Activated CD4-positive, alpha-beta T cell treated with anti-CD3 and anti-CD28 coated beads, Interleukin-2, amount 10 ng/mL, durations not matched to agents 24 days and 14 days (primary cell): ENCODE results near the gene OGFOD2. TPM values are rescaled to one million over a fixed set of nuclear protein-coding genes. Genes with fewer than 3 reads are reported as not detected.
A peak's percentile ranks its signal among the peaks of the same experiment; 100 is the strongest.

Experiments
- DNase-seq: peaks from one replicate; pipeline ENCODE4 v3.0.0; 2022
- H3K27ac Mint-ChIP-seq: one replicate; pipeline ENCODE4 v1.8.0; 2022; ENCODE audit warnings: mild to moderate bottlenecking, mixed read lengths
- H3K27me3 Mint-ChIP-seq: one replicate; pipeline ENCODE4 v1.8.0; 2022; ENCODE audit warnings: mixed read lengths
- H3K36me3 Mint-ChIP-seq: one replicate; pipeline ENCODE4 v1.8.0; 2022; ENCODE audit warnings: low read depth, mild to moderate bottlenecking, mixed read lengths
- H3K4me1 Mint-ChIP-seq: one replicate; pipeline ENCODE4 v1.8.0; 2021; ENCODE audit warnings: mixed read lengths
- H3K4me3 Mint-ChIP-seq: one replicate; pipeline ENCODE4 v1.8.0; 2022; ENCODE audit warnings: mild to moderate bottlenecking, moderate library complexity, mixed read lengths
- H3K9me3 Mint-ChIP-seq: one replicate; pipeline ENCODE4 v1.8.0; 2021; ENCODE audit warnings: mixed read lengths
- intact Hi-C: fragments of 100-400 bp; cut with micrococcal nuclease; formaldehyde crosslinking; loops from one replicate; pipeline ENCODE4 v1.15.1; 2023
- total RNA-seq: library from RNA; stranded (reverse); gene quantifications from 2 replicates; pipeline ENCODE4 v1.2.3, GENCODE V29; 2022

Gene OGFOD2
- total RNA-seq, 1 donor from 2014 or later: 22.7 TPM

DNA sequence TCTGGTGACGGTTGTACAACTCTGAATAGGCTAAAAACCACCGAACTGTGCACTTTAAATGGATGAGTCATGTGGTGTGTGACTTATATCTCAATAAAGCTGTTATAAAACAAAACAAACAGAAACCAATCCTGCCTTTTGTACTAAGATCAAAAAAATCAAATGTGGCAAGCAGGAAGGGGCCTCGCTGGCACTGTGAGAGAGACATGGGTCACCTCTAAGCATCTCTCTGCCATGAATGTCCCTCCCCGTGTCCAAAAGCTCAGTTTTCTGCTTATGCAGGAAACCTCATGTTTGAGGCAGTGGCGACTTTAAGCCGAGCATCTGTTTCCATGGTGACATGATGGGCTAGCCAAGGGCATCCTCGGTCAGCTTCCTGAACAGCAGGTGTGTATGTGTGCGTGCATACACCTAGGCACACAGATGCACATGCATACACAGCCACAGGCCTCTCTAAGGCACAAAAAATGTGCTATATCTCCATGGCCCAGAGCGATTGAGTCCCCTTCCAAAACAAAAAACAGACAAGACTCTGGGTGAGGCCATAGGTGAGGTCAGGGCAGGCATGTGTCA is 49.9 kb downstream of the OGFOD2 start:
- Mint-ChIP-seq H3K27ac (peak overlapping the region; percentile 76), H3K4me3 (no peak overlapping the region)
- intact Hi-C loops: loop anchor here (1.0 kb wide), 1 partner anchor 51 kb away; no protein-coding TSS in a partner anchor

GRCh38 chr12:123026094-123026853 is 51.2 kb downstream of the OGFOD2 start:
- H3K4me1 Mint-ChIP-seq: peaks cover 10% of the 10 kb centered on the region
- no peak for DNase-seq
- H3K27me3 Mint-ChIP-seq: no peaks in the 10 kb centered on the region
- no peak overlapping the region for H3K4me3 Mint-ChIP-seq
- no peaks in the 10 kb centered on the region for H3K9me3 Mint-ChIP-seq
- no peak overlapping the region for H3K27ac Mint-ChIP-seq
- peaks cover 1% of the 10 kb centered on the region for H3K36me3 Mint-ChIP-seq
- intact Hi-C loops: no loop called here

More for the DNA sequence above, 49.9 kb downstream of the OGFOD2 start:
- peak; percentile 68 for DNase-seq
- H3K9me3 Mint-ChIP-seq: no peaks in the 10 kb centered on the region
- H3K4me1 Mint-ChIP-seq: peaks cover 10% of the 10 kb centered on the region
- peaks cover 1% of the 10 kb centered on the region for H3K36me3 Mint-ChIP-seq
- no peaks in the 10 kb centered on the region for H3K27me3 Mint-ChIP-seq

- peaks cover 10% of the 10 kb centered on the region for H3K4me1 Mint-ChIP-seq
- H3K36me3 Mint-ChIP-seq: peaks cover 4% of the 10 kb centered on the region
- DNase-seq: no peak
- H3K9me3 Mint-ChIP-seq: no peaks in the 10 kb centered on the region
- H3K27me3 Mint-ChIP-seq: no peaks in the 10 kb centered on the region
- intact Hi-C loops: no loop called here
- no peak overlapping the region for H3K27ac Mint-ChIP-seq
- H3K4me3 Mint-ChIP-seq: no peak overlapping the region
Measured at GRCh38 chr12:123027726-123028445, 52.8 kb downstream of the OGFOD2 start.

- H3K36me3 Mint-ChIP-seq: peaks cover 7% of the 10 kb centered on the region
- DNase-seq: no peak
- H3K4me1 Mint-ChIP-seq: peaks cover 10% of the 10 kb centered on the region
- no peak overlapping the region for H3K27ac Mint-ChIP-seq
- intact Hi-C loops: no loop called here
- no peak overlapping the region for H3K4me3 Mint-ChIP-seq
- H3K9me3 Mint-ChIP-seq: no peaks in the 10 kb centered on the region
- H3K27me3 Mint-ChIP-seq: no peaks in the 10 kb centered on the region
Measured at GRCh38 chr12:123028475-123028874, 53.4 kb downstream of the OGFOD2 start.

- peaks cover 17% of the 10 kb centered on the region for H3K4me1 Mint-ChIP-seq
- intact Hi-C loops: no loop called here
- no peaks in the 10 kb centered on the region for H3K9me3 Mint-ChIP-seq
- H3K4me3 Mint-ChIP-seq: no peak overlapping the region
- no peaks in the 10 kb centered on the region for H3K27me3 Mint-ChIP-seq
- H3K36me3 Mint-ChIP-seq: peaks cover 11% of the 10 kb centered on the region
- no peak for DNase-seq
- H3K27ac Mint-ChIP-seq: no peak overlapping the region
Measured at GRCh38 chr12:123029550-123029949, 54.5 kb downstream of the OGFOD2 start.

Other genes starting within 250 kb of the OGFOD2 start
- gene HCAR1, start 244.4 kb upstream of the OGFOD2 start, total RNA-seq: 6.0 and 6.8 TPM in 2 replicates
- 88.7 and 89.6 TPM in 2 replicates for gene DENR, start 222.4 kb upstream of the OGFOD2 start, total RNA-seq
- gene CCDC62, start 200.7 kb upstream of the OGFOD2 start, total RNA-seq: 0.31 and 0.58 TPM in 2 replicates
- 23.8 and 25.8 TPM in 2 replicates for gene HIP1R, start 139.8 kb upstream of the OGFOD2 start, total RNA-seq
- gene VPS37B, start 79.1 kb upstream of the OGFOD2 start, total RNA-seq: 9.2 and 9.5 TPM in 2 replicates
- 3.7 and 4.1 TPM in 2 replicates for gene ABCB9, start 8.8 kb upstream of the OGFOD2 start, total RNA-seq
- 150 and 160 TPM in 2 replicates for gene ARL6IP4, start 5.4 kb downstream of the OGFOD2 start, total RNA-seq
- 19.0 and 19.2 TPM in 2 replicates for gene PITPNM2, start 175.8 kb downstream of the OGFOD2 start, total RNA-seq